Naive thymus-derived CD4-positive, alpha-beta T cell (primary cell): ENCODE results near the gene SLC8A2. TPM values are rescaled to one million over a fixed set of nuclear protein-coding genes. Genes with fewer than 3 reads are reported as not detected.

Experiments used
- ATAC-seq: fragments of 150-1000 bp; cut with Tn5 transposase; 2 replicates; pipeline ENCODE4 v1.10.0; 2021; ENCODE audit warnings: mild to moderate bottlenecking, moderate library complexity
- CTCF ChIA-PET: fragments of 350-600 bp; sonication (Branson Sonifier 250); formaldehyde crosslinking; loops from one replicate; lab custom pipeline; 2021; ENCODE audit warnings: antibody characterized with exemption; lab: Charles Lee
- POLR2A ChIA-PET: fragments of 350-600 bp; sonication (Branson Sonifier 250); formaldehyde crosslinking; loops from one replicate; lab custom pipeline; 2021; ENCODE audit warnings: antibody characterized with exemption, inconsistent platforms; lab: Charles Lee
- DNase-seq, 9 donors: peaks; one replicate each; pipeline versions ENCODE4 v3.0.0 to v3.0.0-alpha.2; 2020 to 2022; ENCODE audit warnings: mixed read lengths in 1 of 9
- H3K27ac ChIP-seq: one replicate; pipeline ENCODE4 v1.7.0; 2013; ENCODE audit warnings: mild to moderate bottlenecking, low read depth, low read length, moderate library complexity
- H3K27me3 ChIP-seq, 2 donors: one replicate each; pipeline ENCODE4 v1.7.0; 2013; ENCODE audit warnings: low read length in 2 of 2, mild to moderate bottlenecking in 2 of 2, moderate library complexity in 2 of 2; ENCODE audit not compliant: control insufficient read depth in 2 of 2, insufficient read depth in 2 of 2
- H3K36me3 ChIP-seq, 3 experiments: 1 replicate in 2 of 3; 2 replicates in 1 of 3; pipeline ENCODE4 v1.7.0; 2013; ENCODE audit warnings: low read length in 3 of 3, mild to moderate bottlenecking in 3 of 3, moderate library complexity in 1 of 3; ENCODE audit not compliant: insufficient read depth in 3 of 3, control insufficient read depth in 2 of 3
- H3K4me1 ChIP-seq, 2 donors: one replicate each; pipeline ENCODE4 v1.7.0; 2013; ENCODE audit warnings: low read length in 2 of 2, mild to moderate bottlenecking in 2 of 2, moderate library complexity in 1 of 2; ENCODE audit not compliant: control insufficient read depth in 2 of 2, insufficient read depth in 2 of 2
- H3K4me3 ChIP-seq: 2 replicates; pipeline ENCODE4 v1.7.0; 2013; ENCODE audit warnings: mild to moderate bottlenecking, low read length
- H3K9me3 ChIP-seq, 3 experiments: 1 replicate in 2 of 3; 2 replicates in 1 of 3; pipeline ENCODE4 v1.7.0; 2013; ENCODE audit warnings: low read length in 3 of 3; ENCODE audit not compliant: control insufficient read depth in 2 of 3
- H3K27ac Mint-ChIP-seq, 9 donors: one replicate each; pipeline ENCODE4 v1.8.0; 2020 to 2022; ENCODE audit warnings: mixed read lengths in 9 of 9, mild to moderate bottlenecking in 8 of 9, moderate library complexity in 5 of 9, inconsistent platforms in 2 of 9
- H3K27me3 Mint-ChIP-seq, 5 donors: one replicate each; pipeline ENCODE4 v1.8.0; 2021 to 2022; ENCODE audit warnings: mixed read lengths in 5 of 5, mild to moderate bottlenecking in 1 of 5
- H3K36me3 Mint-ChIP-seq, 5 donors: one replicate each; pipeline ENCODE4 v1.8.0; 2020 to 2022; ENCODE audit warnings: mixed read lengths in 5 of 5, mild to moderate bottlenecking in 3 of 5, inconsistent platforms in 1 of 5
- H3K4me1 Mint-ChIP-seq, 7 donors: one replicate each; pipeline ENCODE4 v1.8.0; 2020 to 2022; ENCODE audit warnings: mixed read lengths in 7 of 7, mild to moderate bottlenecking in 3 of 7, inconsistent platforms in 1 of 7
- H3K4me3 Mint-ChIP-seq, 10 donors: one replicate each; pipeline ENCODE4 v1.8.0; 2020 to 2022; ENCODE audit warnings: mild to moderate bottlenecking in 10 of 10, mixed read lengths in 10 of 10, moderate library complexity in 6 of 10, inconsistent platforms in 2 of 10
- H3K9me3 Mint-ChIP-seq, 11 donors: one replicate each; pipeline ENCODE4 v1.8.0; 2020 to 2022; ENCODE audit warnings: mixed read lengths in 11 of 11, mild to moderate bottlenecking in 4 of 11, inconsistent platforms in 1 of 11, moderate library complexity in 1 of 11
- intact Hi-C, 2 donors: fragments of 100-400 bp; cut with micrococcal nuclease; formaldehyde crosslinking; loops; one replicate each; pipeline ENCODE4 v1.15.1; 2023
- polyA plus RNA-seq, 2 donors: library from polyadenylated mRNA; unstranded; fragments of 300-500 nt; fragmentation: Illumina TruSeq; gene quantifications; one replicate each; pipeline ENCODE4 v1.2.3, GENCODE V29; 2021
- total RNA-seq, 6 experiments: library from RNA in 5 of 6; stranded (reverse) in 5 of 6; gene quantifications; 1 replicate in 5 of 6; 2 replicates in 1 of 6; pipeline ENCODE4 v1.2.3 and lab custom pipeline; 2021 to 2026

The SLC8A2 gene
- total and polyA plus RNA-seq, 7 experiments from 2014 or later: 0.05 to 0.19 (median 0.19) TPM; not detected in 4

- POLR2A ChIA-PET: no interaction called here
- DNase-seq: peak in 2 of 9 donors; percentile 25 to 47
Measured at GRCh38 chr19:47430041-47430802, 41.5 kb downstream of the SLC8A2 start.

GRCh38 chr19:47429140-47429793 is 42.4 kb downstream of the SLC8A2 start:
- H3K4me3 ChIP-seq: no peak overlapping the region
- no peak overlapping the region for H3K27ac ChIP-seq
- no peaks in the 10 kb centered on the region for H3K36me3 ChIP-seq
- CTCF ChIA-PET: interaction anchor here (0.8 to 1.8 kb wide), 3 partner anchors 19 to 278 kb away, joined by 3 to 5 read pairs (median 3); no protein-coding TSS in a partner anchor
- Mint-ChIP-seq H3K9me3 (peaks cover 0 to 2% (median 0%) of the 10 kb centered on the region in 11 donors), H3K27ac (peak overlapping the region in 2 of 9 donors; percentile 25 to 79), H3K36me3 (peaks cover 0 to 2% (median 0%) of the 10 kb centered on the region in 5 donors), H3K4me1 (peaks cover 0 to 23% (median 8%) of the 10 kb centered on the region in 7 donors), H3K4me3 (peak overlapping the region in 7 of 10 donors; percentile 34 to 84 (median 69)), H3K27me3 (peaks cover 32 to 38% (median 36%) of the 10 kb centered on the region in 5 donors)
- intact Hi-C loops: no loop called here
- peaks cover 10 to 34% of the 10 kb centered on the region in 2 donors for H3K4me1 ChIP-seq
- H3K27me3 ChIP-seq: peaks cover 4 to 8% of the 10 kb centered on the region in 2 donors
- DNase-seq (no peak), ATAC-seq (no peak)
- H3K9me3 ChIP-seq: no peaks in the 10 kb centered on the region
- POLR2A ChIA-PET: interaction anchor here (0.6 to 1.1 kb wide), 2 partner anchors 316 to 1152 kb away, joined by 3 to 4 read pairs; partner anchors contain the start of gene NOP53

More at GRCh38 chr19:47430041-47430802, 41.5 kb downstream of the SLC8A2 start:
- Histone ChIP-seq H3K4me1 (peaks cover 10 to 34% of the 10 kb centered on the region in 2 donors), H3K4me3 (no peak overlapping the region), H3K27ac (no peak overlapping the region), H3K9me3 (no peaks in the 10 kb centered on the region), H3K27me3 (peaks cover 4 to 8% of the 10 kb centered on the region in 2 donors), H3K36me3 (no peaks in the 10 kb centered on the region)
- Mint-ChIP-seq H3K4me1 (peaks cover 3 to 25% (median 10%) of the 10 kb centered on the region in 7 donors), H3K27me3 (peaks cover 25 to 31% (median 30%) of the 10 kb centered on the region in 5 donors), H3K27ac (peak overlapping the region in 2 of 9 donors; percentile 25 to 79), H3K9me3 (no peaks in the 10 kb centered on the region), H3K4me3 (peak overlapping the region; percentile 34 to 84 (median 69)), H3K36me3 (peaks cover 0 to 2% (median 0%) of the 10 kb centered on the region in 5 donors)
- intact Hi-C loops: no loop called here
- CTCF ChIA-PET: interaction anchor here (1.1 kb wide), 1 partner anchor 278 kb away, joined by 7 read pairs; no protein-coding TSS in a partner anchor
- peak; percentile 24 for ATAC-seq

- Histone ChIP-seq H3K9me3 (no peaks in the 10 kb centered on the region), H3K4me3 (peak overlapping the region; percentile 50), H3K27me3 (peaks cover 10 to 12% of the 10 kb centered on the region in 2 donors), H3K36me3 (no peaks in the 10 kb centered on the region), H3K27ac (no peak overlapping the region), H3K4me1 (peaks cover 10 to 34% of the 10 kb centered on the region in 2 donors)
- intact Hi-C loops: loop anchor here in 1 of 2 donors (1.0 kb wide), 1 partner anchor 317 kb away; the partner anchor contains the start of gene NOP53
- peak; percentile 91 for ATAC-seq
- Mint-ChIP-seq H3K27ac (no peak overlapping the region), H3K9me3 (peaks cover 0 to 2% (median 0%) of the 10 kb centered on the region in 11 donors), H3K27me3 (peaks cover 39 to 47% (median 44%) of the 10 kb centered on the region in 5 donors), H3K4me1 (peaks cover under 1 to 23% (median 10%) of the 10 kb centered on the region in 7 donors), H3K36me3 (peaks cover 0 to 2% (median 0%) of the 10 kb centered on the region in 5 donors), H3K4me3 (no peak overlapping the region)
- DNase-seq: peak; percentile 50 to 91 (median 71)
- ChIA-PET POLR2A (interaction anchor here (0.7 to 1.1 kb wide), 2 partner anchors 57 to 317 kb away, joined by 3 to 4 read pairs; partner anchors contain the start of gene NOP53), CTCF (interaction anchor here (0.5 to 2.3 kb wide), 10 partner anchors 8 to 1219 kb away, joined by 3 to 9 read pairs (median 4); no protein-coding TSS in a partner anchor)
Measured at GRCh38 chr19:47428177-47428894, 43.4 kb downstream of the SLC8A2 start.

- H3K27ac ChIP-seq: no peak overlapping the region
- peaks cover 0 to 7% (median 0%) of the 10 kb centered on the region in 11 donors for H3K9me3 Mint-ChIP-seq
- no peaks in the 10 kb centered on the region for H3K36me3 ChIP-seq
- POLR2A ChIA-PET: interaction anchor here (1.1 kb wide), 1 partner anchor 318 kb away, joined by 4 read pairs; the partner anchor contains the start of gene NOP53
- ATAC-seq (peak; percentile 77), DNase-seq (peak; percentile 44 to 79 (median 67))
- H3K4me3 ChIP-seq: peak overlapping the region; percentile 50
- intact Hi-C loops: loop anchor here (1.0 to 2.0 kb wide), 4 partner anchors 37 to 318 kb away; partner anchors contain the start of genes DHX34 (in 1 of the 2) and NOP53 (in 1 of the 2)
- H3K4me3 Mint-ChIP-seq: peak overlapping the region in 3 of 10 donors; percentile 8 to 58 (median 57)
- H3K4me1 Mint-ChIP-seq: peaks cover 8 to 29% (median 17%) of the 10 kb centered on the region in 7 donors
- H3K9me3 ChIP-seq: no peaks in the 10 kb centered on the region
- H3K27me3 Mint-ChIP-seq: peaks cover 47 to 55% (median 52%) of the 10 kb centered on the region in 5 donors
- peak overlapping the region in 2 of 9 donors; percentile 53 to 73 for H3K27ac Mint-ChIP-seq
- H3K27me3 ChIP-seq: peaks cover 18 to 19% of the 10 kb centered on the region in 2 donors
- peaks cover 0 to 6% (median 4%) of the 10 kb centered on the region in 5 donors for H3K36me3 Mint-ChIP-seq
- CTCF ChIA-PET: interaction anchor here (0.5 to 2.3 kb wide), 9 partner anchors 9 to 282 kb away, joined by 3 to 9 read pairs (median 5); no protein-coding TSS in a partner anchor
- H3K4me1 ChIP-seq: peaks cover 10 to 34% of the 10 kb centered on the region in 2 donors
Measured at GRCh38 chr19:47427241-47428176, 44.2 kb downstream of the SLC8A2 start.

- H3K4me1 ChIP-seq: peaks cover 6 to 41% of the 10 kb centered on the region in 2 donors
- Mint-ChIP-seq H3K4me3 (peak overlapping the region in 2 of 10 donors; percentile 38 to 81), H3K27ac (no peak overlapping the region), H3K9me3 (peaks cover 0 to 8% (median 0%) of the 10 kb centered on the region in 11 donors), H3K36me3 (peaks cover 0 to 9% (median 4%) of the 10 kb centered on the region in 5 donors), H3K4me1 (peaks cover 15 to 41% (median 36%) of the 10 kb centered on the region in 7 donors), H3K27me3 (peaks cover 59 to 78% (median 61%) of the 10 kb centered on the region in 5 donors)
- no peak overlapping the region for H3K27ac ChIP-seq
- CTCF ChIA-PET: no interaction called here
- peaks cover 17 to 45% of the 10 kb centered on the region in 2 donors for H3K27me3 ChIP-seq
- no peaks in the 10 kb centered on the region for H3K9me3 ChIP-seq
- no peaks in the 10 kb centered on the region for H3K36me3 ChIP-seq
- POLR2A ChIA-PET: no interaction called here
- no peak for ATAC-seq
- no peak overlapping the region for H3K4me3 ChIP-seq
- DNase-seq: no peak
- intact Hi-C loops: no loop called here
Measured at GRCh38 chr19:47423203-47423882, 48.4 kb downstream of the SLC8A2 start.
